Sigmoid colon (tissue), 7 donors: ENCODE results near the gene EP400. TPM values are rescaled to one million over a fixed set of nuclear protein-coding genes. Genes with fewer than 3 reads are reported as not detected.

Experiments
- DNase-seq: peaks from one replicate; pipeline ENCODE4 v3.0.0-alpha.2; 2019
- H3K27ac ChIP-seq, 4 donors: fragments of 200-600 bp; sonication (generic); one replicate each; pipeline ENCODE4 v1.5.1; 2016 to 2019; ENCODE audit warnings: mild to moderate bottlenecking in 1 of 4
- H3K27me3 ChIP-seq, 3 donors: fragments of 200-600 bp; sonication (generic); one replicate each; pipeline ENCODE4 v1.5.1; 2019; ENCODE audit warnings: mild to moderate bottlenecking in 1 of 3
- H3K36me3 ChIP-seq, 4 donors: fragments of 200-600 bp; sonication (generic); one replicate each; pipeline ENCODE4 v1.5.1; 2016 to 2019
- H3K4me1 ChIP-seq, 4 donors: fragments of 200-600 bp; sonication (generic); one replicate each; pipeline ENCODE4 v1.5.1; 2017 to 2019
- H3K4me3 ChIP-seq, 4 donors: fragments of 200-600 bp; sonication (generic); one replicate each; pipeline ENCODE4 v1.5.1; 2017 to 2019; ENCODE audit warnings: mild to moderate bottlenecking in 2 of 4, moderate library complexity in 1 of 4
- H3K9me3 ChIP-seq, 4 donors: fragments of 200-600 bp in 3 of 4; sonication (generic) in 3 of 4; one replicate each; pipeline versions ENCODE4 v1.5.1 to v1.6.1; 2013 to 2019
- EP300 ChIP-seq, 4 donors: sonication (generic); formaldehyde crosslinking; IDR thresholded peaks; one replicate each; pipeline ENCODE4 v1.6.1; 2017; ENCODE audit warnings: antibody characterized with exemption in 4 of 4
- POLR2A ChIP-seq, 2 donors: fragments of 450-650 bp; IDR thresholded peaks; one replicate each; pipeline ENCODE4 v1.6.1; 2016; ENCODE audit warnings: antibody characterized with exemption in 2 of 2, mild to moderate bottlenecking in 2 of 2, moderate library complexity in 2 of 2
- POLR2AphosphoS5 ChIP-seq, 4 donors: sonication (generic); formaldehyde crosslinking; IDR thresholded peaks; one replicate each; pipeline ENCODE4 v1.6.1; 2017; ENCODE audit warnings: antibody characterized with exemption in 4 of 4
- WGBS, 2 donors: extraction: QIAGEN DNeasy Blood & Tissue Kit; methylation state at CpG; one replicate each; pipeline ENCODE4 v1.1.7; 2013; 5-methylcytosine and 5-hydroxymethylcytosine counted together
- intact Hi-C: fragments of 100-400 bp; cut with DNase I; formaldehyde crosslinking; loops from one replicate; pipeline ENCODE4 v1.15.1; 2023
- polyA plus RNA-seq, 3 donors: library from polyadenylated mRNA; stranded (reverse); fragments of 200-250 nt; gene quantifications; one replicate each; pipeline ENCODE4 v1.2.3, GENCODE V29; 2013
- total RNA-seq, 4 donors: library from RNA; depleted of rRNA; stranded (reverse); fragments of >200 nt; gene quantifications; one replicate each; pipeline ENCODE4 v1.1.0, GENCODE V29; 2016
- TF ChIP-seq, protein P1 (sequence below), 4 experiments: fragments of 450-650 bp in 3 of 4; fragments of 200-600 bp in 1 of 4; IDR thresholded peaks; one replicate each; pipeline ENCODE4 v1.5.1; 2016 to 2019; ENCODE audit warnings: antibody characterized with exemption in 4 of 4, mild to moderate bottlenecking in 3 of 4, moderate library complexity in 2 of 4
- donor health status: healthy with polysubstance abuse.
- donor health status: Bipolar disorder and iron deficiency.
- donor health status: healthy.

Gene EP400
- total and polyA plus RNA-seq, 7 donors: 3.2 to 35.7 (median 14.6) TPM

DNA sequence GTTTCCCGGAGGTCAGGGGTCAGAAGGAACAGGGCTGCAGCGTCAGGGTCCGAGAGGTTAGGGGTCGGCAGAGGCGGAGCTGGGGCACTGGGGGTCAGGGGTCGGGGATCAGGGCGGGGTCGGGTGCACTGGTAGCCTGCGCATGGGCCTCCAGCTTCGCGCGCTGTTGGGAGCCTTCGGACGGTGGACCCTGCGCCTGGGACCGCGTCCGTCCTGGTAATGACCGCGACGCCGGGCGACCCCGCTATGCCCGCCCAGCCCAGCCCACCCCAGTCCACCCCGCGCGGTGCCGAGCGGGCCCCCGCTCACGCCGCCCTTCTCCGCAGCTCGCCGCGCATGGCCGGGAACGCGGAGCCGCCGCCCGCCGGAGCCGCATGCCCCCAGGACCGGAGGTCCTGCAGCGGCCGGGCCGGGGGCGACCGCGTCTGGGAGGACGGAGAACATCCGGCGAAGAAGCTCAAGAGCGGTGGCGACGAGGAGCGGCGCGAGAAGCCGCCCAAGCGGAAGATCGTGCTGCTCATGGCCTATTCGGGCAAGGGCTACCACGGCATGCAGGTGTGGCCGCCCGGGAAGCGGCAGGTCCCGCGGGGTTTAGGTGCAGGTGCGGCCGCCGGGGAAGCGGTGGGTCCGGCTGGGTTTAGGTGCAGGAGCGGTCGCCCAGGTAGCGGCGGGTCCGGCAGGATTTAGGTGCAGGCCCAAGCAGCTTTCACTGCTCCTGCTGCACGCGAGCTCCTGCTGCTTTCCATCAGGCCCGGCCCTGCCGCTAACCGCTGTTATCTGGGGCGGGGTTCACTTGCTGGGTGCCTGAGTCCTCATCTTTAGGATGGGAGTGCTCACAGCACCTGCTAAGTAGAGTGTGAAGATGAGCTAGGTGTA is 19.9 kb upstream of the EP400 start:
- no peaks in the 10 kb centered on the region for H3K9me3 ChIP-seq
- TF ChIP-seq POLR2A (IDR thresholded peaks at IDR 0.05) (no peak), EP300 (IDR thresholded peaks at IDR 0.05) (no peak), POLR2AphosphoS5 (IDR thresholded peaks at IDR 0.05) (no peak)
- TF ChIP-seq, protein P1, sequence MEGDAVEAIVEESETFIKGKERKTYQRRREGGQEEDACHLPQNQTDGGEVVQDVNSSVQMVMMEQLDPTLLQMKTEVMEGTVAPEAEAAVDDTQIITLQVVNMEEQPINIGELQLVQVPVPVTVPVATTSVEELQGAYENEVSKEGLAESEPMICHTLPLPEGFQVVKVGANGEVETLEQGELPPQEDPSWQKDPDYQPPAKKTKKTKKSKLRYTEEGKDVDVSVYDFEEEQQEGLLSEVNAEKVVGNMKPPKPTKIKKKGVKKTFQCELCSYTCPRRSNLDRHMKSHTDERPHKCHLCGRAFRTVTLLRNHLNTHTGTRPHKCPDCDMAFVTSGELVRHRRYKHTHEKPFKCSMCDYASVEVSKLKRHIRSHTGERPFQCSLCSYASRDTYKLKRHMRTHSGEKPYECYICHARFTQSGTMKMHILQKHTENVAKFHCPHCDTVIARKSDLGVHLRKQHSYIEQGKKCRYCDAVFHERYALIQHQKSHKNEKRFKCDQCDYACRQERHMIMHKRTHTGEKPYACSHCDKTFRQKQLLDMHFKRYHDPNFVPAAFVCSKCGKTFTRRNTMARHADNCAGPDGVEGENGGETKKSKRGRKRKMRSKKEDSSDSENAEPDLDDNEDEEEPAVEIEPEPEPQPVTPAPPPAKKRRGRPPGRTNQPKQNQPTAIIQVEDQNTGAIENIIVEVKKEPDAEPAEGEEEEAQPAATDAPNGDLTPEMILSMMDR (IDR thresholded peaks at IDR 0.05): no peak
- H3K4me3 ChIP-seq: peak overlapping the region; percentile 58 to 93 (median 88)
- peak; percentile 68 for DNase-seq
- H3K36me3 ChIP-seq: peaks cover 0 to 31% (median 18%) of the 10 kb centered on the region in 4 donors
- intact Hi-C loops: loop anchor here (1.0 kb wide), 2 partner anchors 19 to 34 kb away; partner anchors contain the start of gene EP400
- no peaks in the 10 kb centered on the region for H3K27me3 ChIP-seq
- H3K4me1 ChIP-seq: peaks cover 0 to 24% (median 16%) of the 10 kb centered on the region in 4 donors
- WGBS, 2 donors: 1% methylated on average over 87 of the region's 87 CpGs
- peak overlapping the region; percentile 61 to 94 (median 93) for H3K27ac ChIP-seq

DNA sequence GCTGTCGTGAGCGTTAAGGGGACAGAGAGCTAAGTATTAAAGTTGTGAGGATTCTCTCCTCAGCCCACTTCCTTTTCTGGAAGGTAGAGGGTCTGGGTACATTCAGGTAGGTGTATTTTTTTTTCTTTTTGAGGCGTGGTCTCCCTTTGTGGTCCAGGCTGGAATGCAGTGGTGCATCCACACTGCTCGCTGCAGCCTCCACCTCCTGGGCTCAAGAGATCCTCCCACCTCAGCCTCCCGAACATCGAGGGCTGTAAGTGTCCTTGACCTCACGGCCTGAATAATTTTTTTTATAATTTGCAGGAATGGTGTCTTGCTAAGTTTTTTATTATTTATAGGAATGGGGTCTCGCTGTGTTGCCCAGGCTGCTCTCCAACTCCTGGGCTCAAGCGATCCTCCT is 19.2 kb upstream of the EP400 start:
- no peaks in the 10 kb centered on the region for H3K27me3 ChIP-seq
- H3K36me3 ChIP-seq: peaks cover 0 to 38% (median 22%) of the 10 kb centered on the region in 4 donors
- TF ChIP-seq, protein P1 (IDR thresholded peaks at IDR 0.05): no peak
- TF ChIP-seq EP300 (IDR thresholded peaks at IDR 0.05): no peak
- TF ChIP-seq POLR2AphosphoS5 (IDR thresholded peaks at IDR 0.05): no peak
- TF ChIP-seq POLR2A (IDR thresholded peaks at IDR 0.05): no peak
- H3K4me1 ChIP-seq: peaks cover 0 to 24% (median 16%) of the 10 kb centered on the region in 4 donors
- H3K4me3 ChIP-seq: peak overlapping the region; percentile 58 to 93 (median 88)
- intact Hi-C loops: no loop called here
- WGBS, 2 donors: 74 to 75% methylated on average over 9 of the region's 9 CpGs
- no peaks in the 10 kb centered on the region for H3K9me3 ChIP-seq
- no peak overlapping the region for H3K27ac ChIP-seq
- DNase-seq: no peak

DNA sequence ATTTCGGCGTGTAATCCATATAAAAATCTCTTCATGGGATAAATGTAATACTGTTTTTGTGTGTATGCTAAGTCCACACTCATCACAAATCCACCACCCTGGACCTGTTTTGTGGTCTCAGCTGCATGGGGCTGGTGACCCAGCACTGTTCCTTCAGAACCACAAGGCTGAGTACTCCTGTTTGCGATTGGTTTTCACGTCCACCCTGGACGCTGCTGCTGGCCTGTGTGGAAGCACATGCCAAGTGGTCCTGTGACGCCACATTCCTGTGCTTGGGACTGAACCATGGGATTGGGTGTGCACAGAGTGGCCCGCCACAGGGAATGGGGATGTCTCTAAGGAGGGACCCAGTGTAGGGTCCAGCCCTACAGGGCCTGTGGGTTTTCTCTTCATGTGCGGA is 16.4 kb upstream of the EP400 start:
- 96 to 97% methylated on average over 8 of the region's 8 CpGs for WGBS, 2 donors
- Histone ChIP-seq H3K9me3 (no peaks in the 10 kb centered on the region), H3K4me3 (no peak overlapping the region), H3K36me3 (peaks cover 0 to 41% (median 23%) of the 10 kb centered on the region in 4 donors), H3K4me1 (peaks cover 0 to 18% (median 16%) of the 10 kb centered on the region in 4 donors), H3K27ac (no peak overlapping the region), H3K27me3 (no peaks in the 10 kb centered on the region)
- no peak for DNase-seq
- no peak for TF ChIP-seq POLR2AphosphoS5 (IDR thresholded peaks at IDR 0.05)
- no peak for TF ChIP-seq POLR2A (IDR thresholded peaks at IDR 0.05)
- TF ChIP-seq, protein P1 (IDR thresholded peaks at IDR 0.05): no peak
- intact Hi-C loops: no loop called here

DNA sequence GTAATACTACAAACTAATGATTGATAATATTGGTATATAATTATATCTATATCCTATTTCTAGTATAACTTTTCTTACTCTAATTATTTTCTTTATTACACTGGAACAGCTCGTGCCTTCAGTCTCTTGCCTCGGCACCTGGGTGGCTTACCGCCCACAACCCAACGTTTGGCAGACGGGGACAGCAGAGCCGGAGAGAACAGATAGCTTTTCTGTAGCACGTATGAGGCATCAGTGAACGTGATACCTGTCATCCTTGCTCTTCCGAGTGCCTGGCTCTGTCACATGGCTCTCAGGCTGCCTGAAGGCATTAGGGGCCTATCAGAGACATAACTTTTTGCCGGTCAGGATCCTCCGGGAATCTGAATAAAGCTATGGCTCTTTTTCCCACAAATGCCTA is 15.2 kb upstream of the EP400 start:
- Histone ChIP-seq H3K27me3 (no peaks in the 10 kb centered on the region), H3K36me3 (peaks cover 0 to 46% (median 23%) of the 10 kb centered on the region in 4 donors), H3K27ac (no peak overlapping the region), H3K4me3 (no peak overlapping the region), H3K9me3 (no peaks in the 10 kb centered on the region), H3K4me1 (peaks cover 0 to 15% (median 13%) of the 10 kb centered on the region in 4 donors)
- TF ChIP-seq EP300 (IDR thresholded peaks at IDR 0.05) (no peak), POLR2A (IDR thresholded peaks at IDR 0.05) (no peak), POLR2AphosphoS5 (IDR thresholded peaks at IDR 0.05) (no peak)
- TF ChIP-seq, protein P1 (IDR thresholded peaks at IDR 0.05): no peak
- intact Hi-C loops: no loop called here
- no peak for DNase-seq
- 94 to 95% methylated on average over 11 of the region's 11 CpGs for WGBS, 2 donors
